PC-9 (cell line): ENCODE results near the gene IP6K3. TPM values are rescaled to one million over a fixed set of nuclear protein-coding genes. Genes with fewer than 3 reads are reported as not detected.

Source experiments
- BruUV-seq: library from RNA; stranded (reverse); fragments of 400-500 nt; replicated peaks from 2 replicates; lab custom pipeline; 2021; lab: Mats Ljungman, UMichigan
- CTCF ChIA-PET: fragments of 300-600 bp; sonication (Branson Sonifier 250); formaldehyde crosslinking; loops from one replicate; lab custom pipeline; 2022; ENCODE audit warnings: antibody characterized with exemption; lab: Charles Lee
- POLR2A ChIA-PET: fragments of 300-600 bp; sonication (Branson Sonifier 250); formaldehyde crosslinking; loops from one replicate; lab custom pipeline; 2022; ENCODE audit warnings: antibody characterized with exemption; ENCODE audit not compliant: unreplicated experiment; lab: Charles Lee
- DNase-seq, 2 experiments: peaks; one replicate each; pipeline versions ENCODE4 v3.0.0 to v3.0.0-alpha.2; 2015 to 2022; ENCODE audit warnings: mixed read lengths in 1 of 2
- H2AFZ ChIP-seq: fragments of 200-600 bp; sonication (generic); 2 replicates; pipeline ENCODE4 v1.8.1; 2017; ENCODE audit warnings: antibody characterized with exemption
- H3F3A ChIP-seq: fragments of 200-600 bp; sonication (generic); 2 replicates; pipeline ENCODE4 v1.8.1; 2017; ENCODE audit warnings: antibody characterized with exemption, mild to moderate bottlenecking, low read depth; ENCODE audit not compliant: insufficient read depth
- H3K27ac ChIP-seq: fragments of 200-600 bp; sonication (generic); 2 replicates; pipeline ENCODE4 v1.6.1; 2016; ENCODE audit warnings: mixed run types
- H3K27me3 ChIP-seq: fragments of 200-600 bp; sonication (generic); 2 replicates; pipeline ENCODE4 v1.6.1; 2016; ENCODE audit warnings: low read depth, mixed run types; ENCODE audit not compliant: insufficient read depth
- H3K36me3 ChIP-seq: fragments of 200-600 bp; sonication (generic); 2 replicates; pipeline ENCODE4 v1.6.1; 2016; ENCODE audit warnings: low read depth, mixed run types
- H3K4me1 ChIP-seq: fragments of 200-600 bp; sonication (generic); replicated peaks from 2 replicates; pipeline ENCODE4 v1.6.1; 2016; ENCODE audit warnings: mixed run types; ENCODE audit not compliant: insufficient read depth
- H3K4me2 ChIP-seq: fragments of 200-600 bp; sonication (generic); 2 replicates; pipeline ENCODE4 v1.6.1; 2017; ENCODE audit warnings: mixed run types
- H3K4me3 ChIP-seq: fragments of 200-600 bp; sonication (generic); 2 replicates; pipeline ENCODE4 v1.6.1; 2016; ENCODE audit warnings: mixed run types
- H3K79me2 ChIP-seq: fragments of 200-600 bp; sonication (generic); 2 replicates; pipeline ENCODE4 v1.6.1; 2017; ENCODE audit warnings: low read depth, mixed run types
- H3K9me2 ChIP-seq: fragments of 200-600 bp; sonication (generic); 2 replicates; pipeline ENCODE4 v1.8.1; 2017; ENCODE audit warnings: mild to moderate bottlenecking; ENCODE audit not compliant: insufficient read depth
- H3K9me3 ChIP-seq: fragments of 200-600 bp; sonication (generic); 2 replicates; pipeline ENCODE4 v1.8.1; 2016; ENCODE audit warnings: low read depth; ENCODE audit not compliant: insufficient read depth
- H4K20me1 ChIP-seq: fragments of 200-600 bp; sonication (generic); 2 replicates; pipeline ENCODE4 v1.8.1; 2017; ENCODE audit not compliant: insufficient read depth
- CTCF ChIP-seq: fragments of 200-600 bp; sonication (generic); conservative IDR thresholded peaks from 2 replicates; pipeline ENCODE4 v1.6.1; 2017; ENCODE audit warnings: mixed run types, antibody characterized with exemption, mild to moderate bottlenecking, moderate library complexity
- EZH2 ChIP-seq: fragments of 200-600 bp; sonication (generic); IDR thresholded peaks from 2 replicates; pipeline ENCODE4 v1.8.0; 2017; ENCODE audit warnings: antibody characterized with exemption, low read depth
- intact Hi-C: fragments of 100-400 bp; cut with micrococcal nuclease; formaldehyde crosslinking; loops from one replicate; pipeline ENCODE4 v1.10.0; 2022; ENCODE audit not compliant: unreplicated experiment
- total RNA-seq: library from RNA; stranded (reverse); gene quantifications from 2 replicates; pipeline ENCODE4 v1.2.3, GENCODE V29; 2021

IP6K3 gene
- total RNA-seq, 1 experiment from 2014 or later, result not detected

- no peak overlapping the region for H2AFZ ChIP-seq
- intact Hi-C loops, result no loop called here
- H3K9me3 ChIP-seq, result no peaks in the 10 kb centered on the region
- no peak for DNase-seq
- H3K4me1 ChIP-seq, result peaks cover 23% of the 10 kb centered on the region; the same call in 1 of the 2 replicates
- no peaks in the 10 kb centered on the region for H3K79me2 ChIP-seq
- no TSS peak for BruUV-seq
- H4K20me1 ChIP-seq, result peaks cover 20% of the 10 kb centered on the region
- H3K9me2 ChIP-seq, result no peaks in the 10 kb centered on the region
- no peak overlapping the region for H3K4me3 ChIP-seq
- peaks cover 36% of the 10 kb centered on the region for H3K36me3 ChIP-seq
- no peaks in the 10 kb centered on the region for H3K27me3 ChIP-seq
- H3K27ac ChIP-seq, result no peak overlapping the region
- H3K4me2 ChIP-seq, result no peak overlapping the region
- POLR2A ChIA-PET, result no interaction called here
- TF ChIP-seq EZH2, result no peak
- CTCF ChIA-PET, result no interaction called here
- H3F3A ChIP-seq, result peaks cover 32% of the 10 kb centered on the region; the same call in 1 of the 2 replicates
Observed at GRCh38 chr6:33691456-33692077, 55.1 kb downstream of the IP6K3 start.

GRCh38 chr6:33690766-33691165, 55.9 kb downstream of the IP6K3 start:
- H2AFZ ChIP-seq, result no peak overlapping the region
- DNase-seq, result no peak
- intact Hi-C loops, result no loop called here
- H3K4me2 ChIP-seq, result no peak overlapping the region
- POLR2A ChIA-PET, result no interaction called here
- H3K79me2 ChIP-seq, result no peaks in the 10 kb centered on the region
- peaks cover 38% of the 10 kb centered on the region for H3K36me3 ChIP-seq
- no peak overlapping the region for H3K4me3 ChIP-seq
- no TSS peak for BruUV-seq
- no peaks in the 10 kb centered on the region for H3K27me3 ChIP-seq
- H3K9me3 ChIP-seq, result no peaks in the 10 kb centered on the region
- CTCF ChIA-PET, result no interaction called here
- peaks cover 23% of the 10 kb centered on the region for H4K20me1 ChIP-seq
- H3F3A ChIP-seq, result peaks cover 26% of the 10 kb centered on the region; the same call in 1 of the 2 replicates
- H3K4me1 ChIP-seq, result peaks cover 23% of the 10 kb centered on the region; the same call in 1 of the 2 replicates
- no peaks in the 10 kb centered on the region for H3K9me2 ChIP-seq
- TF ChIP-seq EZH2 (no peak), CTCF (no peak)
- H3K27ac ChIP-seq, result no peak overlapping the region

- Histone ChIP-seq H4K20me1 (peaks cover 18% of the 10 kb centered on the region), H3K27me3 (no peaks in the 10 kb centered on the region), H3K4me1 (peaks cover 23% of the 10 kb centered on the region; the same call in 1 of the 2 replicates), H2AFZ (no peak overlapping the region), H3F3A (peaks cover 17% of the 10 kb centered on the region; the same call in 1 of the 2 replicates), H3K79me2 (no peaks in the 10 kb centered on the region), H3K27ac (no peak overlapping the region), H3K9me2 (no peaks in the 10 kb centered on the region), H3K4me2 (no peak overlapping the region), H3K4me3 (no peak overlapping the region), H3K9me3 (no peaks in the 10 kb centered on the region), H3K36me3 (peaks cover 32% of the 10 kb centered on the region)
- BruUV-seq, result no TSS peak
- CTCF ChIA-PET, result interaction anchor here (0.5 kb wide), 1 partner anchor 15 kb away, joined by 4 read pairs; no protein-coding TSS in a partner anchor
- no peak for DNase-seq
- TF ChIP-seq CTCF (no peak), EZH2 (no peak)
- intact Hi-C loops, result no loop called here
- POLR2A ChIA-PET, result no interaction called here
Observed at GRCh38 chr6:33689879-33690278, 56.8 kb downstream of the IP6K3 start.
